ENCODE measurements around the gene MCM9. TPM values are rescaled to one million over a fixed set of nuclear protein-coding genes. Genes with fewer than 3 reads are reported as not detected.

MCM9 gene
- total RNA-seq, 1 donor from 2014 or later = 5.5 TPM

DNA sequence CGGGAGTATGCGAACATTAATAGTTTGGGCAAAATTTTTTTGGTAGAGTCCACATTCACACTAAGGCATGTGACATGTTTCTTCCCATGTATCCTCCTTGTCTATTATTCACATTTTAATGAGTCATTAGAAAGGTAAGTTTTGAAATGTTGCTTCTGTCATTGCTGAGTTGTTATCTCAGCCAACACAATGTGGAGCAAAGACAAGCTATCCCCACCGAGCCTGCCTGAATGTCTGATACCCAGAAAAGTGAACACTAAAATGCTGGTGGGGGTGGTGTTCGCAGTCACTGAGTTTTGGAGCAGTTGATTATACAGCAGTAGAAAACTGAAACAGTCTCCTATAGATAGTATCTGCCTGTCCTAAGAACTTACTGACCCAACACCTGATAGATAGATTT, 109.3 kb downstream of the MCM9 start:
- intact Hi-C loops (cut with micrococcal nuclease) = no loop called here
- no peaks in the 10 kb centered on the region for H3K9me3 ChIP-seq (replicated peaks)
- no peaks in the 10 kb centered on the region for H3K27me3 ChIP-seq (ENCODE audit: low read depth)
- H3K4me3 ChIP-seq = no peak overlapping the region
- peaks cover 78% of the 10 kb centered on the region for H3K36me3 ChIP-seq
- DNase-seq = no peak
- no peak overlapping the region for H3K27ac ChIP-seq (replicated peaks)
- H3K4me1 ChIP-seq = no peaks in the 10 kb centered on the region
- TF ChIP-seq, protein P1, sequence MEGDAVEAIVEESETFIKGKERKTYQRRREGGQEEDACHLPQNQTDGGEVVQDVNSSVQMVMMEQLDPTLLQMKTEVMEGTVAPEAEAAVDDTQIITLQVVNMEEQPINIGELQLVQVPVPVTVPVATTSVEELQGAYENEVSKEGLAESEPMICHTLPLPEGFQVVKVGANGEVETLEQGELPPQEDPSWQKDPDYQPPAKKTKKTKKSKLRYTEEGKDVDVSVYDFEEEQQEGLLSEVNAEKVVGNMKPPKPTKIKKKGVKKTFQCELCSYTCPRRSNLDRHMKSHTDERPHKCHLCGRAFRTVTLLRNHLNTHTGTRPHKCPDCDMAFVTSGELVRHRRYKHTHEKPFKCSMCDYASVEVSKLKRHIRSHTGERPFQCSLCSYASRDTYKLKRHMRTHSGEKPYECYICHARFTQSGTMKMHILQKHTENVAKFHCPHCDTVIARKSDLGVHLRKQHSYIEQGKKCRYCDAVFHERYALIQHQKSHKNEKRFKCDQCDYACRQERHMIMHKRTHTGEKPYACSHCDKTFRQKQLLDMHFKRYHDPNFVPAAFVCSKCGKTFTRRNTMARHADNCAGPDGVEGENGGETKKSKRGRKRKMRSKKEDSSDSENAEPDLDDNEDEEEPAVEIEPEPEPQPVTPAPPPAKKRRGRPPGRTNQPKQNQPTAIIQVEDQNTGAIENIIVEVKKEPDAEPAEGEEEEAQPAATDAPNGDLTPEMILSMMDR (IDR thresholded peaks at IDR 0.05; ENCODE audit: borderline replicate concordance) = no peak

DNA sequence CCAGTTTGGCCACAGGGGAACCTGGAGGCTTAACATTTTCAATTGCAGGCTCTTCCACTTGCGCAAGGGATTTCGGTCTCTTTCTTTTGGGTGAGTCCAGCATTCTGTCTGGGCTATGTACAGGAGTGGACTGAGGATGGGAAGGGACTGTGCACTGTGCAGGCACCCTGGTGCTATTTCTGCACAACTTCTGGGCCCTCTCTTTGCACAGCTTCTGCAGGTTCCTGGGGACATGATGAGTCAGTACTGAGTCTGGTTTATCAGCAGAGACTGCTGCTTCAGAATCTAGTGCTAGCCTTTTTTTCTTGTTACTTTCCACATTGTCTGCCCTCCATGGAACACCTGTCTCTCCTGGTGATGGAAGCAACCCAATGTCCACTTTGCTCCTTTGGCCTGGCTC, 119.5 kb downstream of the MCM9 start:
- H3K9me3 ChIP-seq (replicated peaks) = no peaks in the 10 kb centered on the region
- intact Hi-C loops (cut with micrococcal nuclease) = no loop called here
- TF ChIP-seq, protein P1 (IDR thresholded peaks at IDR 0.05; ENCODE audit: borderline replicate concordance) = no peak
- DNase-seq = no peak
- no peaks in the 10 kb centered on the region for H3K4me1 ChIP-seq
- peaks cover 20% of the 10 kb centered on the region for H3K36me3 ChIP-seq
- no peak overlapping the region for H3K4me3 ChIP-seq
- no peaks in the 10 kb centered on the region for H3K27me3 ChIP-seq (ENCODE audit: low read depth)
- no peak overlapping the region for H3K27ac ChIP-seq (replicated peaks)

DNA sequence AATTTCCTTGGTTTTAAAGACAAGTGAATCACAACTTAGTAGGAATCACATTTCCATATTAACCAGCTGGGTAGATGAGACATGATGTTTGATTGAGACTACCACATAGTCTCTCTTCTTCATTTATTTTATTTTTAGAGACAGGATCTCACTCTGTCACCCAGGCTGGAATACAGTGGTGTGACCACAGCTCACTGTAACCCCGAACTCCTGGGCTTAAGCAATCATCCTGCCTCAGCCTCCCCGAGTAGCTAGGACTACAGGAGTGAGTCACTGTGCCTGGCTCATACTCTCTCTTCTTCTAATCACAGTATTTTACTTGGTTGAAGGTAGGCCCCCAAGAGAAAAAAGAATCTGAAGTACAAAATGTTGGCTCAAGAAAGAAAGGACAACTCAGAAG, 121.2 kb downstream of the MCM9 start:
- no peak for DNase-seq
- Histone ChIP-seq H3K4me3 (no peak overlapping the region), H3K4me1 (no peaks in the 10 kb centered on the region), H3K27me3 (ENCODE audit: low read depth) (no peaks in the 10 kb centered on the region), H3K36me3 (peaks cover 20% of the 10 kb centered on the region), H3K9me3 (replicated peaks) (no peaks in the 10 kb centered on the region), H3K27ac (replicated peaks) (no peak overlapping the region)
- intact Hi-C loops (cut with micrococcal nuclease) = no loop called here
- TF ChIP-seq, protein P1 (IDR thresholded peaks at IDR 0.05; ENCODE audit: borderline replicate concordance) = no peak

DNA sequence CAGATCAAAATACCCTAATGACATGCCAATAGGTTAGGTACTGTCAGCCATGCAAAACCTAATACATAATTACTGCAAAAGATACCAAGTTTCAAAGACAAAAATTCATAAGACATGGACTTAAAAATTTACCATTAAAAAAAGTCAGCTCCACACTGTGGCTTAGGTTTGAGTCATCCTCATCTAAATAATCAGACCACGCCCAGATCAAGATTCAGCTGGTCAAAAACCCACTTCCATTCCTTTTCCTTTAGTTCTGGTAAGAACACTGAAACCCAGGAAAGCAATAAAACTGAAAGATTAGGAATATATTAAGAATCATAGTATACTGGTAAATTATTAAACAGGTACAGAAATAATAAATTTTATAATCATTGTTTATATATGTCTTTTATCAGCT, 122.0 kb downstream of the MCM9 start:
- intact Hi-C loops (cut with micrococcal nuclease) = no loop called here
- DNase-seq = no peak
- no peak overlapping the region for H3K4me3 ChIP-seq

DNA sequence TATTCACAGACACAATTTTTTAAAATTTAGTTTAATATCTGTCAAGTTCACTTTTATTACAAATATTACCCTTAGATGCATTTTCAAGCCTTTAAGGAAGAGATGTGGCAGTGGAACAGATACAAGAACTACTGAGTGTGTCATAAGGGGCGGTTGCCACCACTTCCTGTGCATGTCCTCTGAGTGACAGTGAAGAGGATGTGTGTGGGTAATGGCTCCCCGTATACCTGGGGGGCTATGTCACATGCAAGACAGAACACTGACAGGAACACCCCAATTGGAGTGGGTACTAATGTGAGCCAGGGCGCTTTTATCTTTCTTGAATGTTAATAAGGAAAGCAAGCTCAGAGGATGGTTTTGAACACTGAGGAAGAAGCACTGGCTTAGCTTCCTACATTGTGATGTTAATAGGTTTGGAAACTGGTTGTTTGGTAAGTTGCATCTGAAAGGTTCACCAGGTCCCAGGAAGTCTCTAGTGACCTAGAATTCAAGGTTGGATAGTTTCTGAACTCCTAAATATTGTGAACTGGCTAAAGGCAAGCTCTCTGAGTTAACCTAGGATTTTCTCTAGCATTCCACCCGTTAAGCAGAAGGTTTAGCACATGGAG, 124.4 kb downstream of the MCM9 start:
- DNase-seq = no peak
- no peaks in the 10 kb centered on the region for H3K27me3 ChIP-seq (ENCODE audit: low read depth)
- H3K4me3 ChIP-seq = no peak overlapping the region
- peaks cover 9% of the 10 kb centered on the region for H3K36me3 ChIP-seq
- TF ChIP-seq, protein P1 (IDR thresholded peaks at IDR 0.05; ENCODE audit: borderline replicate concordance) = no peak
- no peaks in the 10 kb centered on the region for H3K9me3 ChIP-seq (replicated peaks)
- intact Hi-C loops (cut with micrococcal nuclease) = no loop called here
- no peak overlapping the region for H3K27ac ChIP-seq (replicated peaks)
- no peaks in the 10 kb centered on the region for H3K4me1 ChIP-seq

More for the DNA sequence above, 122.0 kb downstream of the MCM9 start:
- H3K9me3 ChIP-seq (replicated peaks) = no peaks in the 10 kb centered on the region
- no peaks in the 10 kb centered on the region for H3K4me1 ChIP-seq
- no peaks in the 10 kb centered on the region for H3K27me3 ChIP-seq (ENCODE audit: low read depth)
- TF ChIP-seq, protein P1 (IDR thresholded peaks at IDR 0.05; ENCODE audit: borderline replicate concordance) = no peak
- H3K27ac ChIP-seq (replicated peaks) = no peak overlapping the region
- peaks cover 20% of the 10 kb centered on the region for H3K36me3 ChIP-seq

Data from left ventricle myocardium inferior (tissue), 1 donor.